ENCODE measurements around the gene MMP13.

- TF ChIP-seq FOXA1 (IDR thresholded peaks at IDR 0.05) (no peak), BHLHE40 (IDR thresholded peaks at IDR 0.05; ENCODE audit: borderline replicate concordance) (no peak), ZNF384 (IDR thresholded peaks at IDR 0.05) (no peak)
These were observed 30.3 kb upstream of the MMP13 start for GRCh38 chr11:102985850-102986249.

Measured in HEK293T (cell line).